ENCODE results near the gene GIMAP6. TPM values are rescaled to one million over a fixed set of nuclear protein-coding genes. Genes with fewer than 3 reads are reported as not detected.

The GIMAP6 gene
- total RNA-seq, 1 experiment from 2014 or later = not detected

- no peak overlapping the region for H3K27ac Mint-ChIP-seq (ENCODE audit: low read depth, unreplicated experiment)
- H3K9me3 Mint-ChIP-seq (ENCODE audit: unreplicated experiment) = peaks cover 13% of the 10 kb centered on the region
- no peak overlapping the region for H3K4me3 Mint-ChIP-seq (ENCODE audit: unreplicated experiment)
- no peaks in the 10 kb centered on the region for H3K36me3 Mint-ChIP-seq (ENCODE audit: insufficient read depth, unreplicated experiment)
- CTCF ChIA-PET = no interaction called here
- BruUV-seq (replicated peaks) = no TSS peak
- H3K4me1 Mint-ChIP-seq (ENCODE audit: insufficient read depth, unreplicated experiment) = no peaks in the 10 kb centered on the region
- peaks cover 11% of the 10 kb centered on the region for H3K27me3 Mint-ChIP-seq (ENCODE audit: insufficient read depth, unreplicated experiment)
- DNase-seq (ENCODE audit: unreplicated experiment) = no peak
- intact Hi-C loops (cut with micrococcal nuclease) = no loop called here
- POLR2A ChIA-PET = no interaction called here
- TF ChIP-seq CTCF (IDR thresholded peaks at IDR 0.05; ENCODE audit: unreplicated experiment) = no peak
Measured at GRCh38 chr7:150594805-150595204, 37.4 kb downstream of the GIMAP6 start.

DNA sequence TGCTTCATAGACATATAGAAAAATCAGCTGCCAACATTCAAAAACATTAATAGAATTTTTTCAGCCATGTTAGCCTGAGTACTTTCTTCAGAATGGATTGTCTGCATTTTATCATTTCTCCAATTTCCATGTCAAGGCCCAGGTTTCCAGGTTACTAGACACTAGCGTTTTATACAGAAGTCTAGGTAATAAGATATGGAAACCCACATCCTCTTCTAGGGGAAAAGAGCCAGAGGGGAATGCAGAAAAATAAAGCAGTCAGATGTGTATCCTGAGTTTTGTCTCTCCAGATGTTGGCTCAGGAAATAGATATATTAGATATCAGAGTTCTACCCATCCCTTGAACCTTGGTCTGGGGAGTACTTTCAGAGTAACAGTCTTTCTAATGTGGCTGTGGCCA lies 44.6 kb downstream of the GIMAP6 start:
- no peak overlapping the region for H3K27ac Mint-ChIP-seq (ENCODE audit: low read depth, unreplicated experiment)
- no peaks in the 10 kb centered on the region for H3K4me1 Mint-ChIP-seq (ENCODE audit: insufficient read depth, unreplicated experiment)
- POLR2A ChIA-PET = interaction anchor here (0.6 kb wide), 1 partner anchor 92 kb away, joined by 4 read pairs; no protein-coding TSS in a partner anchor
- no peaks in the 10 kb centered on the region for H3K36me3 Mint-ChIP-seq (ENCODE audit: insufficient read depth, unreplicated experiment)
- peaks cover 6% of the 10 kb centered on the region for H3K27me3 Mint-ChIP-seq (ENCODE audit: insufficient read depth, unreplicated experiment)
- no peak for DNase-seq (ENCODE audit: unreplicated experiment)
- H3K9me3 Mint-ChIP-seq (ENCODE audit: unreplicated experiment) = peaks cover 2% of the 10 kb centered on the region
- intact Hi-C loops (cut with micrococcal nuclease) = no loop called here
- no TSS peak for BruUV-seq (replicated peaks)
- no peak for TF ChIP-seq CTCF (IDR thresholded peaks at IDR 0.05; ENCODE audit: unreplicated experiment)
- H3K4me3 Mint-ChIP-seq (ENCODE audit: unreplicated experiment) = no peak overlapping the region
- CTCF ChIA-PET = interaction anchor here (0.7 kb wide), 1 partner anchor 168 kb away, joined by 3 read pairs; no protein-coding TSS in a partner anchor

GRCh38 chr7:150586785-150587152 lies 45.4 kb downstream of the GIMAP6 start:
- Mint-ChIP-seq H3K9me3 (ENCODE audit: unreplicated experiment) (no peaks in the 10 kb centered on the region), H3K27me3 (ENCODE audit: insufficient read depth, unreplicated experiment) (peaks cover 7% of the 10 kb centered on the region), H3K4me3 (ENCODE audit: unreplicated experiment) (no peak overlapping the region), H3K27ac (ENCODE audit: low read depth, unreplicated experiment) (no peak overlapping the region), H3K4me1 (ENCODE audit: insufficient read depth, unreplicated experiment) (no peaks in the 10 kb centered on the region), H3K36me3 (ENCODE audit: insufficient read depth, unreplicated experiment) (no peaks in the 10 kb centered on the region)
- ChIA-PET POLR2A (interaction anchor here (0.6 kb wide), 1 partner anchor 93 kb away, joined by 4 read pairs; no protein-coding TSS in a partner anchor), CTCF (interaction anchor here (0.7 kb wide), 1 partner anchor 168 kb away, joined by 3 read pairs; no protein-coding TSS in a partner anchor)
- no TSS peak for BruUV-seq (replicated peaks)
- no peak for TF ChIP-seq CTCF (IDR thresholded peaks at IDR 0.05; ENCODE audit: unreplicated experiment)
- intact Hi-C loops (cut with micrococcal nuclease) = no loop called here
- no peak for DNase-seq (ENCODE audit: unreplicated experiment)

DNA sequence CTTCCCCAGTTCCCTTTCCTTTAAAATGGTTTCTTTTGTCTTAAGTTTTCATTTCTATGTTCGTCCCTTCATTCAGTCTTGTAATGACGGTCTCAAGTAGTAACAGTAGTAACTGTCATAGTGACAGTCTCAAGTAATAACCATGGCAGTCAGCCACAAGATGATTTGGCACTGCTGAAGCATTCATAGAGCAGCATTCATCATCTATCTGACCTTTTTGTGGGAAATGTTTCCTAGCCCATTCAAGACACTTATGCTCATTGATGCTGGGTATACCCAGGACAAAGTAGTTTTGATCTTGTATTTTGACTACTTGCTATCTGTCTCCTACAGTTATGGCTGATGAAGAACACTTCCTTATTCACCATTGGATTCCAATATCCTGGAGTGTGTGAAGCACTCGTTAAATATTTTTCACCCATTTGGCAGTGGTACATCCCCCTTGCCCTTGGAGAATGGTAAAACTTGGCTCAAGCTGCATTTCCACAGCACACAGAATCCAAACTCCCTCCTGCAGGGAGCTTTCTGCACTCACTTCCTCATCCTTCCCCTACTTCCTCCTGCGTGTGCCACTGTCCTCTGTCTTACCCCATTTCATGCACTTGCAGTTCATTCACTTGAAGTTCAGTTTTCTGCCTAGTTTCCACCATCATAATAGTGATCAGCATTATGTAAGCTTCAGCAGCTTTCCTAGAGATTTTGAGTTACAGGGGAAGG lies 46.0 kb downstream of the GIMAP6 start:
- CTCF ChIA-PET = no interaction called here
- Mint-ChIP-seq H3K27ac (ENCODE audit: low read depth, unreplicated experiment) (no peak overlapping the region), H3K4me3 (ENCODE audit: unreplicated experiment) (no peak overlapping the region), H3K9me3 (ENCODE audit: unreplicated experiment) (no peaks in the 10 kb centered on the region), H3K27me3 (ENCODE audit: insufficient read depth, unreplicated experiment) (peaks cover 7% of the 10 kb centered on the region), H3K36me3 (ENCODE audit: insufficient read depth, unreplicated experiment) (no peaks in the 10 kb centered on the region), H3K4me1 (ENCODE audit: insufficient read depth, unreplicated experiment) (no peaks in the 10 kb centered on the region)
- DNase-seq (ENCODE audit: unreplicated experiment) = no peak
- POLR2A ChIA-PET = no interaction called here
- no peak for TF ChIP-seq CTCF (IDR thresholded peaks at IDR 0.05; ENCODE audit: unreplicated experiment)
- intact Hi-C loops (cut with micrococcal nuclease) = no loop called here
- no TSS peak for BruUV-seq (replicated peaks)

Measured in MCF 10A (cell line).